ENCODE results near the gene CYFIP1. TPM values are rescaled to one million over a fixed set of nuclear protein-coding genes. Genes with fewer than 3 reads are reported as not detected.

Gene CYFIP1
- total and polyA plus RNA-seq, 4 donors, result 27.0 to 136 (median 86.7) TPM

GRCh38 chr15:22893081-22893480, 87.1 kb downstream of the CYFIP1 start:
- TF ChIP-seq, protein P1, sequence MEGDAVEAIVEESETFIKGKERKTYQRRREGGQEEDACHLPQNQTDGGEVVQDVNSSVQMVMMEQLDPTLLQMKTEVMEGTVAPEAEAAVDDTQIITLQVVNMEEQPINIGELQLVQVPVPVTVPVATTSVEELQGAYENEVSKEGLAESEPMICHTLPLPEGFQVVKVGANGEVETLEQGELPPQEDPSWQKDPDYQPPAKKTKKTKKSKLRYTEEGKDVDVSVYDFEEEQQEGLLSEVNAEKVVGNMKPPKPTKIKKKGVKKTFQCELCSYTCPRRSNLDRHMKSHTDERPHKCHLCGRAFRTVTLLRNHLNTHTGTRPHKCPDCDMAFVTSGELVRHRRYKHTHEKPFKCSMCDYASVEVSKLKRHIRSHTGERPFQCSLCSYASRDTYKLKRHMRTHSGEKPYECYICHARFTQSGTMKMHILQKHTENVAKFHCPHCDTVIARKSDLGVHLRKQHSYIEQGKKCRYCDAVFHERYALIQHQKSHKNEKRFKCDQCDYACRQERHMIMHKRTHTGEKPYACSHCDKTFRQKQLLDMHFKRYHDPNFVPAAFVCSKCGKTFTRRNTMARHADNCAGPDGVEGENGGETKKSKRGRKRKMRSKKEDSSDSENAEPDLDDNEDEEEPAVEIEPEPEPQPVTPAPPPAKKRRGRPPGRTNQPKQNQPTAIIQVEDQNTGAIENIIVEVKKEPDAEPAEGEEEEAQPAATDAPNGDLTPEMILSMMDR (IDR thresholded peaks at IDR 0.05; ENCODE audit: control extremely low read depth, extremely low read depth), result no peak
- H3K36me3 ChIP-seq (ENCODE audit: control insufficient read depth in 4 of 4, insufficient read depth in 4 of 4, low read length in 4 of 4), result peaks cover 16 to 36% (median 28%) of the 10 kb centered on the region in 4 donors
- DNase-seq, result no peak

GRCh38 chr15:22892333-22892732, 87.8 kb downstream of the CYFIP1 start:
- 86 to 89% methylated on average over 9 of the region's 9 CpGs for WGBS, 2 donors
- Histone ChIP-seq H3K4me1 (ENCODE audit: control insufficient read depth in 5 of 5, insufficient read depth in 5 of 5, low read length in 5 of 5) (no peaks in the 10 kb centered on the region), H3K9ac (ENCODE audit: insufficient read depth in 1 of 2, low read length in 2 of 2) (no peak overlapping the region), H3K9me3 (ENCODE audit: control insufficient read depth in 4 of 4, insufficient read depth in 3 of 4, low read length in 3 of 4) (no peaks in the 10 kb centered on the region), H3K4me3 (no peak overlapping the region), H3K27me3 (ENCODE audit: control insufficient read depth in 3 of 3, insufficient read depth in 3 of 3, low read length in 2 of 3) (no peaks in the 10 kb centered on the region), H3K36me3 (ENCODE audit: control insufficient read depth in 4 of 4, insufficient read depth in 4 of 4, low read length in 4 of 4) (peaks cover 15 to 34% (median 30%) of the 10 kb centered on the region in 4 donors), H3K27ac (ENCODE audit: low read depth in 1 of 2, low read length in 1 of 2) (no peak overlapping the region)
- no peak for ATAC-seq (ENCODE audit: insufficient read depth, low FRiP score)
- no peak for DNase-seq
- TF ChIP-seq, protein P1 (IDR thresholded peaks at IDR 0.05; ENCODE audit: control extremely low read depth, extremely low read depth), result no peak

More at GRCh38 chr15:22893081-22893480, 87.1 kb downstream of the CYFIP1 start:
- Histone ChIP-seq H3K4me3 (no peak overlapping the region), H3K27me3 (ENCODE audit: control insufficient read depth in 3 of 3, insufficient read depth in 3 of 3, low read length in 2 of 3) (no peaks in the 10 kb centered on the region), H3K27ac (ENCODE audit: low read depth in 1 of 2, low read length in 1 of 2) (no peak overlapping the region), H3K4me1 (ENCODE audit: control insufficient read depth in 5 of 5, insufficient read depth in 5 of 5, low read length in 5 of 5) (no peaks in the 10 kb centered on the region), H3K9me3 (ENCODE audit: control insufficient read depth in 4 of 4, insufficient read depth in 3 of 4, low read length in 3 of 4) (no peaks in the 10 kb centered on the region), H3K9ac (ENCODE audit: insufficient read depth in 1 of 2, low read length in 2 of 2) (no peak overlapping the region)
- 94 to 97% methylated on average over 17 of the region's 17 CpGs for WGBS, 2 donors
- ATAC-seq (ENCODE audit: insufficient read depth, low FRiP score), result no peak

- Histone ChIP-seq H3K4me3 (no peak overlapping the region), H3K4me1 (ENCODE audit: control insufficient read depth in 5 of 5, insufficient read depth in 5 of 5, low read length in 5 of 5) (no peaks in the 10 kb centered on the region), H3K36me3 (ENCODE audit: control insufficient read depth in 4 of 4, insufficient read depth in 4 of 4, low read length in 4 of 4) (peaks cover 13 to 37% (median 30%) of the 10 kb centered on the region in 4 donors), H3K27ac (ENCODE audit: low read depth in 1 of 2, low read length in 1 of 2) (no peak overlapping the region), H3K9me3 (ENCODE audit: control insufficient read depth in 4 of 4, insufficient read depth in 3 of 4, low read length in 3 of 4) (no peaks in the 10 kb centered on the region), H3K9ac (ENCODE audit: insufficient read depth in 1 of 2, low read length in 2 of 2) (no peak overlapping the region), H3K27me3 (ENCODE audit: control insufficient read depth in 3 of 3, insufficient read depth in 3 of 3, low read length in 2 of 3) (no peaks in the 10 kb centered on the region)
- 90 to 91% methylated on average over 33 of the region's 33 CpGs for WGBS, 2 donors
- DNase-seq (no peak), ATAC-seq (ENCODE audit: insufficient read depth, low FRiP score) (no peak)
- TF ChIP-seq, protein P1 (IDR thresholded peaks at IDR 0.05; ENCODE audit: control extremely low read depth, extremely low read depth), result no peak
Measured at GRCh38 chr15:22891426-22892210, 88.5 kb downstream of the CYFIP1 start.
